ENCODE results near the gene CC2D2A. TPM values are rescaled to one million over a fixed set of nuclear protein-coding genes. Genes with fewer than 3 reads are reported as not detected.
A peak's percentile ranks its signal among the peaks of the same experiment; 100 is the strongest.

The CC2D2A gene
- total and polyA plus RNA-seq, 4 donors = 9.2 to 63.7 (median 24.8) TPM

- Histone ChIP-seq H3K27ac (ENCODE audit: low read depth in 1 of 2, low read length in 1 of 2) (no peak overlapping the region), H3K9ac (ENCODE audit: insufficient read depth in 1 of 2, low read length in 2 of 2) (no peak overlapping the region), H3K4me1 (ENCODE audit: control insufficient read depth in 5 of 5, insufficient read depth in 5 of 5, low read length in 5 of 5) (peaks cover 0 to 13% (median 1%) of the 10 kb centered on the region in 5 donors), H3K9me3 (ENCODE audit: control insufficient read depth in 4 of 4, insufficient read depth in 3 of 4, low read length in 3 of 4) (peaks cover 0 to 4% (median 0%) of the 10 kb centered on the region in 4 donors), H3K4me3 (no peak overlapping the region), H3K27me3 (ENCODE audit: control insufficient read depth in 3 of 3, insufficient read depth in 3 of 3, low read length in 2 of 3) (no peaks in the 10 kb centered on the region), H3K36me3 (ENCODE audit: control insufficient read depth in 4 of 4, insufficient read depth in 4 of 4, low read length in 4 of 4) (peaks cover 0 to 5% (median 0%) of the 10 kb centered on the region in 4 donors)
- no peak for TF ChIP-seq CTCF (IDR thresholded peaks at IDR 0.05; ENCODE audit: control extremely low read depth, extremely low read depth)
- DNase-seq (no peak), ATAC-seq (ENCODE audit: insufficient read depth, low FRiP score) (no peak)
- 75% methylated on average over 2 of the region's 2 CpGs for WGBS, 2 donors
These were observed 35.6 kb upstream of the CC2D2A start for GRCh38 chr4:15434091-15434490.

GRCh38 chr4:15434676-15435075 lies 35.0 kb upstream of the CC2D2A start:
- Histone ChIP-seq H3K9me3 (ENCODE audit: control insufficient read depth in 4 of 4, insufficient read depth in 3 of 4, low read length in 3 of 4) (peaks cover 0 to 4% (median 0%) of the 10 kb centered on the region in 4 donors), H3K4me1 (ENCODE audit: control insufficient read depth in 5 of 5, insufficient read depth in 5 of 5, low read length in 5 of 5) (peaks cover 0 to 13% (median 1%) of the 10 kb centered on the region in 5 donors), H3K9ac (ENCODE audit: insufficient read depth in 1 of 2, low read length in 2 of 2) (no peak overlapping the region), H3K4me3 (no peak overlapping the region), H3K27ac (ENCODE audit: low read depth in 1 of 2, low read length in 1 of 2) (no peak overlapping the region), H3K36me3 (ENCODE audit: control insufficient read depth in 4 of 4, insufficient read depth in 4 of 4, low read length in 4 of 4) (peaks cover 0 to 5% (median 0%) of the 10 kb centered on the region in 4 donors), H3K27me3 (ENCODE audit: control insufficient read depth in 3 of 3, insufficient read depth in 3 of 3, low read length in 2 of 3) (no peaks in the 10 kb centered on the region)
- TF ChIP-seq CTCF (IDR thresholded peaks at IDR 0.05; ENCODE audit: control extremely low read depth, extremely low read depth) = no peak
- ATAC-seq (ENCODE audit: insufficient read depth, low FRiP score) (no peak), DNase-seq (no peak)
- 91 to 98% methylated on average over 2 of the region's 2 CpGs for WGBS, 2 donors

- no peak for TF ChIP-seq CTCF (IDR thresholded peaks at IDR 0.05; ENCODE audit: control extremely low read depth, extremely low read depth)
- DNase-seq (peak; percentile 59 to 88 (median 77)), ATAC-seq (ENCODE audit: insufficient read depth, low FRiP score) (no peak)
- WGBS, 2 donors = 7 to 13% methylated on average over 2 of the region's 2 CpGs
- peaks cover 0 to 4% (median 0%) of the 10 kb centered on the region in 4 donors for H3K9me3 ChIP-seq (ENCODE audit: control insufficient read depth in 4 of 4, insufficient read depth in 3 of 4, low read length in 3 of 4)
- no peak overlapping the region for H3K9ac ChIP-seq (ENCODE audit: insufficient read depth in 1 of 2, low read length in 2 of 2)
- H3K36me3 ChIP-seq (ENCODE audit: control insufficient read depth in 4 of 4, insufficient read depth in 4 of 4, low read length in 4 of 4) = peaks cover 0 to 5% (median 0%) of the 10 kb centered on the region in 4 donors
- H3K27me3 ChIP-seq (ENCODE audit: control insufficient read depth in 3 of 3, insufficient read depth in 3 of 3, low read length in 2 of 3) = no peaks in the 10 kb centered on the region
- no peak overlapping the region for H3K27ac ChIP-seq (ENCODE audit: low read depth in 1 of 2, low read length in 1 of 2)
- H3K4me1 ChIP-seq (ENCODE audit: control insufficient read depth in 5 of 5, insufficient read depth in 5 of 5, low read length in 5 of 5) = peaks cover 0 to 13% (median 1%) of the 10 kb centered on the region in 5 donors
- no peak overlapping the region for H3K4me3 ChIP-seq
These were observed 33.2 kb upstream of the CC2D2A start for GRCh38 chr4:15436513-15436912.

Data from lung (tissue), 12 donors.